NCI-H2171 (cell line): ENCODE results near the gene PGPEP1.
A peak's percentile ranks its signal among the peaks of the same experiment; 100 is the strongest.
"Not testable (repeated sequence)": the region's sequence is repeated elsewhere in the genome, so short reads cannot be mapped to it uniquely, and the experiment has no call there.

Source experiments
- DNase-seq: peaks from one replicate; lab custom pipeline; 2025; lab: John Stamatoyannopoulos, UW

PGPEP1 gene

DNA sequence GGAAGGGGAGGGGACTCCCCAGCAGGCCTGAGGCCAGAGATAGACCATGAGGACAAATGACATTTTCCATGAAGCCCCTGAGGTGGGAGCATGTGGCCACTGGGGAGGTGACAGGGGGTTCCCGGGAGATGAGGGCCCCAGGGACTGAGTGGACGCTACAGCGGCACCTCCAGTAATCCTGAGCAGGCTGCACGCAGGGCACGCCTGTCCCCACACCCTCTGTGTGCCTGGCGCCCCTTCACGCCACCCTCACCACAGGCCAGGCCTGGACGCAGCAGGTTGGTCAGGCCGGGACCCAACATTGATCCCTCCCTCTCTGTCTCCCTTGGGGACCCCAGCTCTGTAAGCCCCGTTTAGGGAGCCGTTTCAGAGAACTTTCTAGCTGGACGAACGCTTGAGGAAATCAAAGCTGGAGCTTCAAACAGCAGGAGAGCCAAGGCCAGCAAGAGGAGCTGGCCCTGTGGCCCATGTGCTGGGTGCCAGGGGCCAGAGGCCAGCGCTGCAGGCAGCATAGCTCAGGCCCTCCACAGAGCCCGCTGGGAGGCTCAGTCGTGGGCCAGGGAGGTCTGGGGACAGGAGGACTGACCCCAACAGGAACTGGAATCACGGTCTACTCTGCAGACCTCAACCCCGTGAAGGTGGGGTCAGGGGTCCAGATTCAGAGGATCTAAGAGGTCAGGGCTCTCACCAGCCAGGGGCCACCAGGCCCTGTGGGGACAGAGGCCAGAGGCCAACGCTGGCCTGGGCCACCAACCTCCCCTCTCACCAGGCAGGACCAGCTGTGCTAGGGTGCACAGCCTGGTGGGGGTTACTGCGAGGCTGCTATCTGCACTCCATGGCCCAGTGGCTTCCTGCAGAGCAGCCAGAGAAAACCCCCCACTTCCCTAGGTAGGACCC, 32.1 kb upstream of the PGPEP1 start:
- DNase-seq, result no peak

DNA sequence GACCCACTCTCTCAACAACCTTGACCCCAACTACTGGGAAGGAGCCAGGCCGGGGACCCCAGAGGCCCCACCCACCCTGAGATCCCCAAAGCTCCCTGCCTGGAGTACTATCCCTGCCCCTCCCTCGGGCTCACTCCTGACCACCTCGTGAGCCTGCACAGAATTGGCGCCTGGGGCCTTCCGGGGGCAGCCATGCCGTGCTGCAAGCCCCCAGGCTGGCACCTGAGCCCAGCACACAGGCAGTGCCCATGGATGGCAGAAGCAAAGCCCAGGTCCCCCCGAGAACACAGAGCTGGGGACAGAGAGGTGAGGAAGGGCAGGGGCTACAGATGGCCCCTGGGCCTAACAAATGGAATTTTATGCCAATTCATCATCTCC, 31.5 kb upstream of the PGPEP1 start:
- no peak for DNase-seq

DNA sequence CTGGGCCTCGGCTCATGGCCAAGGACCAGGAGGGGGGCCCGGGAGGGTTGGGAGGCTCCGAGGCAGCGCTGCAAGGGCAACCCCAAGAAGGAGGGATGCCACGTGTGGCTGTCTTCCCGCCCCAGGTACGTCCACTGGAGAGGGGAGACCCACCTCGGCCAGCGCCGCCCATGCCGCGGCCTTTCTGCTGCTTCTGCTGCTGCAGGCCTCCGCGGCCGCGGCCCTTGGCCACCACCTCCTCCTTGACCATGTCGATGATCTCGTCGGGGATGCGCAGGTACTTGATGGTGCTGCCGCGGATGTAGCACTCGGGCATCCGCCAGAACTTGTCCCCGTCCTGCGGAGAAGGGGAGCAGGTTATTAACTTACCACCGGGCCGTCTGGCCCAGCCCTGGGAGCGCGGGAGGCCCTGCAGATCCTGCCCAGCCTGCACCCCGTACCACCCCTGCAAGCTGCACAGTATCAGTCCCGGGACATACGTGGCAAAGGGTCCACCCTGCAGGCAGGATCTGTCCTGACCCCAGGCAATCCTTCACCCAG, 30.8 kb upstream of the PGPEP1 start:
- DNase-seq, result no peak

DNA sequence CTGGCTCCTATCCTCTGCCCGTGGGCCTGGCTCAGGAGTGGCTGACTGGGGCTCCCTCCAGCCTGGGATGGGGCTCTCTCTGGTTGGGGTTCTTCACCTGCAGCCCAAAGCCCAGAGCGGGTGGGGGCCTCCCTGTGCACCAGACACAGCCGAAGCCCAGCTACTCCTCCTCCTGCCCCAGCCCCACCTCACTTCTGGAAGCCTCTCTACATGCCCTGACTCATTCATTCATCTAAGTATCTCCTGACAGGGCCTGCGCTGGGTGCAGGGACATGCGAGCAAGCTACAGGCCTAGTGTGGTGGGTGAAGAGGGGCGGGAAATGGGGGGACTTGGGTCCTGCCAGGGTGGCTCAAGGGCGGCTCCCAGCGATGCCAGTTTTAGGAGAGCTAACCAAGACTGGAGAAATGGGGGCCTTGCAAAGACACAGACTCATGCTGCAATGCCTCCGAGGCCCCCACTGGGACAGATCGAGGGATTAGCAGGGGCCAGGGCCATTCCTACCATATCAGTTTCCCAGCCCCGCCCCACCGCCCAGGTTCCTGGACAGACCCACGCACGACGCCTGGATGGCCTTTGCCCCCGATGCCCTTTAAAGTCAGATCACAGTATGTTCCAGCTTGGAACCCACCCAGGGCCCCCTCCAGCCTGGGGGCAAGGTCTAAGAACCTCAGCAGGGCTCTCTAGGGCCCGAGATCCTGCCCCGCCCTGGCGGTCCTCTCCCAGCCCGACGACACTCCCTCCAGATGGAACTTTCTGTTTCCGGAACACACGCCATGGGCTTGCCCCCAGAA, 30.1 kb upstream of the PGPEP1 start:
- no peak for DNase-seq

DNA sequence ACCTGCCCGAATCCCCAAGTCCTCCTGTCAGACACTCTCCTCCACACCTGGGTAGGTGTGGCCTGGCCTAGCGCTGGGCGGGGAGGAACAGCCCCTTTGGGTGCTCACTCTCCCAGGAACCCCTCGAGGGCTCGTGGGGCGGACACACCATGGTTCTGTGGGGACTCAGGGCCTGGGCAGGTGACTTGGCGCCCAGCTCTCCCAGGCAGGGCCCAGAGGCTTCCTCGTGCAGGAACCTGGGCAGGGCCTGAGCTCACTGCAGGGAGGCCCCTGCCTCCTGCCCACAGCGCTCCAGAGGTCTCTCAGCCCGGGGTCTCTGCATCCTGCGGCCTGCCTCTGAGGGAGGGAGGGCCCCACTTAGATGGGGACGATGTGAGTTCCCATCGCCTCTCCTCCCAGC, 29.4 kb upstream of the PGPEP1 start:
- DNase-seq, result no peak

DNA sequence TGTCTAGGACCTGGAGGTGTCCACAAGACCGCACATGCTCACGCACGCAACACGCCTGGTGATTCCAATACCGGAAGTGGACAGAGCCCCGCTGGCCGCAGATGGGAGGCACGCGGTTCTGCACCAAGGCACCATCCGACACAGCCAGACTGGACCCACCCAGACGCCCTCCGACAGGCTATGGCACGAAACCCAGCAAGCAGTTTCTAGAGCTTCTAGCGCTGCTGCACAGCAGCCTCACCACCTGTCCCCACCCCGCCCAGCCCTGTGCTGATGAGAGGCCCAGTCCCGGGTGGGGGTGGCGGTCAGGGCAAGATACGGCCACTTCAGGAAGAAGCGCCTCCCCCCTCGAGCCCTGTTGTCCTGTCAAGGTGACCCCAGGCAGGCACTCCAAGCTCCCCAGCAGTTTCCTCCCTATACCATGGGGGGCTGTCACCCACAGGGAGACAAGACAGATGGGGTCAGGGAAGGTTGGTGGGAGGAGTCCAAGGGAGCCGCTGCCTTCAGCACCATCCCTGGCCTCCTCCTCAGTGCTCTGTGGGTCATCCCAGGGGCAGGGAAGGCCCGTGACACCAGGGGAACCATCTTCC, 28.8 kb upstream of the PGPEP1 start:
- no peak for DNase-seq

DNA sequence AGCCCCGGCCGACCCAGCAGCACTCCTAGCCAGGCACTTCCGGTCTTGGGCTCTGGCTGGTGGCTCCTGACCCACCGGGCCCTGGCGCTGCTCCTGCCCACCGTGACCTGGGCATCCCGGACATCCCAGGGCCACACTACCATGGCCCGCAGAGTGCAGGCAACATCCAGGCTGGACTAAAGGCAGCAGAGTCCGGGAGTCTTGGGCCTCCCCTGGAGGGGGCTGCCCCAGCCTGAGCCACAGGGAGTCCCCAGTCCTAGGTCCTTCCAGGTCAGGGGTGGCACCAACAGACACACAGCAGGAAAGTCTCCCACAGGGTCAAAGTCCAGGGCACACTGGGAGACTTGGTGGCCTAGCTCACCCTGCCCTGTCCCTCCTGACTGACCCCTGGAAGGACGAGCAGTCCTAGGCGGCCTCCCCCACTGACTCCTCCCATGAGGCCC, 28.3 kb upstream of the PGPEP1 start:
- DNase-seq, result no peak

DNA sequence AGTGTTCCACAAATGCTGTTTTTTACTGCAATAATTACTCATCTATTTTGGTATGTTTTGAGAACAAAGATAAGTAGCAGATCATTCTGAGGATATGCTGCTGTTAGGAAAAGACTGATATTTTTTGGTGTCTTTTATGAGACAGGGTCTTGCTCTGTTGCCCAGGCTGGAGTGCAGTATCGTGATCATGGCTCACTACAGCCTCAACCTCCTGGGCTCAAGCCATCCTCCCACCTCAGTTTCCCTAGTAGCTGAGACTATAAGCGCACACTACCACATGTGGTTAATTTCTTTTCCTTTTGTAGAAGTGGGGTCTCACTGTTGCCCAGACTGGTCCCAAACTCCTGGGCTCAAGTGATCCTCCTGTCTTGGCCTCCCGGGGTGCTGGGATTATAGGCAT, 27.0 kb upstream of the PGPEP1 start:
- no peak for DNase-seq

DNA sequence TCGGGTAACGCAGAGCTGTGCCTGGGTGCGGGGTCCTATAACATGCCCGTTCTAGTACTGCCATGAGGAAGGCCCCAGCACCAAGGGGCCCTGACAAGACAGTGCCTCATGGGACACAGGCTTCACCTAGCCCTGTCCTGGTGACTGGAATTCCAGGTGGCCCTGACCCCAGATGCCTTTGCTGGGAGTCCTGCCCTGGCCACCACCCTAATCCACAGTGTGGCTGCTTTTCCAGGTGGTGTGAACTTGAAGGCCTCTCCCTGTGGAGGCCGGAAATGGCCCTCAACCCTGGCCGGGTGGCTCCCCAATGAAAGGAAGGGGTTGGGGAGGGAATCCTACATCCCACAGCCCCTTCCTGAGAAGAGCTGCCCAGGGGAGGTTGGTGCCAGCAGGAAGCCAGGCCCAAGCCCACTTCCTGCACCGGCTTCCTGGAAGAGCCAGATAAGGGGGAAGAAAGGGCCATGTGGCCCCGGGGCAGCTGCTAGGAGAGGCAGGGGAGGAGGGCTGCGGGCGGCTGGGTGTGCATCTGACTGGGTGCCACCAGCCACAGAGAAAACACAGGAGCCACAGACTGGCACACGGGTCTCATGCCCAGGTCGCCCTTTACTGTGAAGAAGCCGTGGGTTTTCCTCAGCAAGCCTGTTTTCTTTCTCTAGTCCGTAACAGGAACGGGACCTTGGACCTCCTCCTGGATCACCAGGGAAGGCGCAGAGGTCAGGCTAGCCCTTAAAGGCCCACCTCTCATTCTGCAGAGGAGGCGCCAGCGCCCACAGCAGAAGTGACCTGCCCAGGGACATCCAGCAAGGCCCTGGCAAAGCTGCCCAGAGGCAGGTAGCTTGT, 22.2 kb upstream of the PGPEP1 start:
- no peak for DNase-seq

DNA sequence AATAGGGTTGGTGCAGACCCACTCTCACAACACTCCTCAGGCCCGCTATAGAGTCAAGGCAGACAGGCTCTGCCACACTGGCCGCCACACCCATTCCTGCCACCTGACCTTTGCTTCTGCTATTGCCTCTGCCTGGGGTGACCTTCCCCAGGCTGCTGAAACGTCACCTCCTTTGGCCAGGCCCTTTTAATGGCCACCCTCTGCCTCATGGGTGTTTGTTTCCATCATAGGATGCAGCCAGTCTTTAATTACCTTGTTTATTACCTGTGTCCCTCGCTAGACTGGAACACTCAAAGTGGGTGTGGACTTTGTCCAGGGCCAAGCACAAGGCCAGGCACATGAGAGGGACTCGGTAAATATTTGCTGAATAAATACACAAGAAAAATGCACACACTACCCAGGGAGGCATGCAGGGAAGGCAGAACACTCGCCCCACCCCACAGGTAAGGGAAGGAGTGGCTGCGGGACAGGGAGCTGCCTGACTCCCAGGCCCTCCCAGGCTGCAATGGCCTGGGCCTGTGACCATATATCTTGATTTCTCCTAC, 20.7 kb upstream of the PGPEP1 start:
- no peak for DNase-seq

DNA sequence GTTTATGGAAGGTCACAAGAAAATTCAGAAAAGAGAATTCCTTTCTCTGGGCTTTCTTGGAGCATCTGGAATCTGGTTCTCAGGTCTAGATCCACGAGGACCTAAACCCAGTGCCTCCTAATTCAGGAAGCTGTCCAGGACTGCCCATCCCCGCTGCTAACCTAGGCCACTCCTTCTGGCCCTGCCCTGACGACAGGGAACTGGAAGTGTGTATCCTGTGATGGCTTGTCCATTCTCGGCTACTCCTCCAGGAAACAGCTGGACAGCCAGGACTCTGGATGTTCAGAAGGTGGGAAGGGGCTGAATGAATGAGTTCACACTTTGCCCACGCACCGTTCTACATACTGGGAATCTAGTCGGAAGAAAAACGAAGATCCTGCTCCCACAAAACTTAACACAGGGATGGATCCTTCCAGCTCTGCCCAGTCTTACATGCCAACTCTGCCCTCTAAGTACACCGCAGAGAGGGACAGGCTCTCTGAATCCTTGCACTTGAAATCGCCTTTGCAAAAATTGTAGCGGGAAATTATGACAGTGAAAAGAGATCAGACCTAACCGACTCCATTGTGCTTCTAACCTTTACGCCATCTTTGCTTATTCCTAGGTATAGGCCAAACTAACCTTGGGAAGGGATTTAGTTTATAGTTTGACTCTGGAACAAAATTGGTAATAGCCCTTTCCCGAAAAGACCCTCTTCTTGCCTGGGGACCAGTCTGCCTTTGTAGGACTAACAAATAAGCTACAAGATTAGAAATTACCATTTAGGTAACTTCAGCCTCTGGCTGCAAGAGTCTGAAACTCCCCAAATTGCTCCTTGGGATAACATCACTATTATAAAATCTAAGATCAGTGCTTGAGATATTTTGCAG, 19.3 kb upstream of the PGPEP1 start:
- DNase-seq, result no peak

DNA sequence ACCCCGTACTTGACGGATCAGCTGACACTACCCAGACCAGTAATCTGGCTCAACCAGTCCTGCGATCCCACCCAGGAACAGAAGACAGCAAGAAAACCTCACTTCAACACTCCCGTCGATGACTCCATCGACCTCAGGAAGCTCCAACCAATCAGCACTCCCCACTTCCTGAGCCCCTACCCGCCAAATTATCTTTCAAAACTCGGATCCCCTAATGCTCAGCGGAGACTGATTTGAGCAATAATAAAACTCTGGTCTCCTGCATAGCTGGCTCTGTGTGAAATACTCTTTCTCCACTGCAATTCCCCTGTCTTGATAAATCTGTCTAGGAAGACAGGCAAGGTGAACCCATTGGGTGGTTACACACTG, 18.7 kb upstream of the PGPEP1 start:
- no peak for DNase-seq

DNA sequence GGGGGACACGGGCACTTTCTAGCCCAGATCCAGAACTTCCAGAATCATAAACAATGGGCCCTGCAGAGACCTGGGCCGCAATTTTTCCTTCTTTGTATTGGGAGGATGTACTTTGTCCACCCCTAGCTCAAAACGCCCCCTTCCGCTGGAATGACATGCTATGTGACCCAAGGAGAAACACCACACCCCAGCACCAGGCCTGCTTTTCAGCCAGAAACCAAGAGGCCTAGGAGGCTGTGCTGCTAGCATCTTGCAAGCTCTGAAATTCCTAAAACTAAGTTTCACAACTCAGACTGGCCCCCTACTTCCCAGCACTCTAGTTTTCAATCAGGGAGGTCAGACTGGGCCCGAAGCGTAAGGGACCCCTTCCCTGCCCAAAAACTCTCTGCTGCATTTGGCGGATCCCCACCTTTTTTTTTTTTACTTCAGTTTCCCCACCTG, 18.1 kb upstream of the PGPEP1 start:
- DNase-seq, result peak; percentile 11

DNA sequence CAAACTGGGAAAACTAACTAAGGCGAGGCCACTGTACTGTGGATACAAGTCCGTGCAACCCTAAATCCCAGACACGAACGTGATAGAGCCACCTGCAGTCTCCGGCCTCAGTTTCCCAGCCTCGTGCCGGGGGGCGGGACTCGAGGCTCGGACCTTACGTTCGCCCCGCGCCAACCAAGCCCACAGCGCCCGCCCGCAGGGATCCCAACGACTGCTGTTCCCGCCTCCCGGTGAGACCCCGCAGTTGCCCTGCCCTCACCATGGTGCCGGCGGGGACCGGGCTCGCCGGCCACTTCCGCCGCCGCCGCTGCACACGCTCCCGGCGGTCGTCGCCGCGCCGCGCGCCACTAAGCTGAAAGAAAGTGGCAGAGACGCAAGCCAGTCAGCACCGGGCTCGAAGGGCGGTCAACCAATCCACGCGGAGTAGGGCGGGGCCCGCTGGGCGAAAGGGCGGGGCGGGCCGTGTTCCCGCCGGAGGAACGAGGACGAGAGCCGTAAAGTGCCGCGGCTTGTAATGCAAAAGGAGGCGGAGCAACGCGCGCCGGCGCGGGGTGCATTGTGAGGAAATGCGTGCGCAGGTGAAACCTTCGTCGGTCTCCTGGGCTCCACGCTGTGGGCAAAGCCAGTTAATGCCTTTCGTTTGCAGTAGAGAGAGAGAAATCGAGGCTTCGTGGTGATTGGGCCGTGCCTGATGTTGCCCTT, 17.5 kb upstream of the PGPEP1 start, which contains the start of gene LSM4:
LSM4 (minus strand) TSS at position 318 of the 702 bp plus-strand sequence; CDS start at position 262, 56 bp downstream.
- DNase-seq, result peak; percentile 98

DNA sequence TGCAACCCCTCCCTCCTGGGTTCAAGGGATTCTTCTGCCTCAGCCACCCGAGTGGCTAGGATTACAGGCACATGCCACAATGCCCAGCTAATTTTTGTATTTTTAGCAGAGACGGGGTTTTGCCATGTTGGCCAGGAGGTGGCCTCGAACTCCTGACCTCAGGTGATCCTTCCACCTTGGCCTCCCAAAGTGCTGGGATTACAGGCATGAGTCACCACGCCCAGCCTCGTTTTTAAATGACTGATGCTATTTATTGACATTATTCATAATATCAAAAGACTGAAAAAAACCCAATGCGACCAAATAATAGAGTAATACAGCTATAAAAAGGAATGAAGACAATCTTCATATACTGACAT, 16.0 kb upstream of the PGPEP1 start:
- DNase-seq, result not testable (repeated sequence)

DNA sequence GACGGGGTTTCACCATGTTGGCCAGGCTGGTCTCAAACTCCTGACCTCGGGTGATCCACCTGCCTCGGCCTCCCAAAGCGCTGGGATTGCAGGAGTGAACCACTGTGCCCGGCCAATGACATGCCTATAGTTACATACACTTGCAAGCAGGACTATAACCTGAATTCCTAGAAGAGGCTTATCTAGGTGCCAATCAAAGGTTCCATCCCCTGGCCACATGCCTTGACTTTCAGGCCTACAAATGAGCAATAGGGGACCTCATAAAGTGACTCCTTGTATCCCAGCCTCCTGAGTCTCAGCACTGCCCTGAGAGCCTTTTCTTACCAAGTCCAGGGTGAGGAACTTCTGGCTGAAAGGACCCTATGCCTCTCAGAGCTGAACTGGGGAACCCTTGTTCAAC, 13.6 kb upstream of the PGPEP1 start:
- DNase-seq, result no peak

DNA sequence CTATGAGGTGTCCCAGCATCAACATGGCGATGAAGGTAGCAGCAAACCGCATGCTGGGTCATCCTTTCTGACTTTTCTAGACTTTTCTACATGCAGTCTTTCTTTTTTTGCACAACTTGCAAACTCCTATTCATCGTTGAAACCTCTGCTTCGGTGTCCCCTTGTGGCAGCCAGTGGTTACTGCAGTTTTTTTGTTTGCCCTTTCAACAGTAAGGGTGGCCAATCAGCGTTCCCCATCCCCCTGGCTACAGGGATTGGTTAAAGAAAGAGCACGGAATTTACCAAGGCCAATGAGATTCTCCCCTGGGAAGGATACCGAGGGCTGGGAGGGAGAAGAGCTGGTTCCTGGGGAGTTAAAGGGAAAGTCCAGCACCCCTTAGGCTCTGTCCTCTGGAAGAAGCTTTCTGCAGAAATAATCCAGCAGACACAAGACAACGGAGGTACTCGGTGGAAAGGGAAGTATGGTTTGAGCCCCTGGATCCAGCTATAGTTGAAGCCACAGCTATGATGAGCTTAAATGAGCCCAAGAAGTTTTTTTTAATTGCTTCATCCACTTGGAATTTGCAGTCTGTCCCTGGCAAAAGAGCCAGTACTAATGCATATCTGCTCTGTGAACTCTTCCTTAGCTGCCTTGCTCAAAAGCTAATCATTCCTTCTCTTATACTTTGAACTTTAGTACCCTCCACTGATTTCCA, 11.9 kb upstream of the PGPEP1 start:
- peak; percentile 90 for DNase-seq

DNA sequence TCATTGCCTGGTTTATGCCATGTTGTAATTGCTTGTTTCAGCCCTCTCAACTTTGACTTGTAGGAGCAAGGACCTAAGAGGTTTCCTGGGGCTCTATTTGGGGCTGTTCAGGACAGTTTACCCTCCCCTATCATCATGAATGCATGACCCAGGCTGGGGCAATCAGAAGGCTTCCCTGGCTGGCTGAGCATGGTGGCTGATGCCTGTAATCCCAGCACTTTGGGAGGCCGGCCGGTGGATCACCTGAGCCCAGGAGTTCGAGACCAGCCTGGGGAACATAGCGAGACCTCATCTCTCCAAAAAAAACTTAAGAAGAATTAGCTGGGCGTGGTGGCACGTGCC, 11.4 kb upstream of the PGPEP1 start:
- no peak for DNase-seq

DNA sequence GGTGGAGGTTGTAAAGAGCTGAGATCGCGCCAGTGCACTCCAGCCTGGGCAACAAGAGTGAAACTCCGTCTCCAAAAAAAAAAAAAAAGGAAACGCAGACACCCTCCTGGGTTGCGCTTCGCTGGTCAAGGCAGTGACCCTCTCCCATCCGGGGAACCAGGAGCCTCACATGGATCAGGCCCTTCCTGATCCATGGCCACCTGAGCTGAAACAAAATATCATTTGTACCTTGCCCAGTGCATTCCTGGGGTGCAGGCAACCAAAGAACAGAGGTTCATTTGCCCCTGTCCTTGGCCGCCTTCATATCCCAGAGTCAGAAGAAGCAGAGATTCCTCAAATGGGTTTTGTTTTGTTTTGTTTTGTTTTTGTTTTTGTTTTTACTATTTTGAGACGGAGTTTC, 9.5 kb upstream of the PGPEP1 start:
- no peak for DNase-seq
